Panc1 (cell line): ENCODE data around the gene DPAGT1.

Experiments used
- TF ChIP-seq, protein P1 (sequence below): fragments of 450-650 bp; IDR thresholded peaks from 2 replicates; pipeline ENCODE4 v1.5.1; 2017; ENCODE audit warnings: mild to moderate bottlenecking
- TF ChIP-seq, protein P2 (sequence below), 2 experiments: IDR thresholded peaks; 2 replicates each; pipeline ENCODE4 v1.6.1; 2011 to 2012; ENCODE audit warnings: low read depth in 2 of 2, control low read depth in 1 of 2, low read length in 1 of 2, mild to moderate bottlenecking in 1 of 2, moderate library complexity in 1 of 2; ENCODE audit not compliant: insufficient read depth in 1 of 2

DNA sequence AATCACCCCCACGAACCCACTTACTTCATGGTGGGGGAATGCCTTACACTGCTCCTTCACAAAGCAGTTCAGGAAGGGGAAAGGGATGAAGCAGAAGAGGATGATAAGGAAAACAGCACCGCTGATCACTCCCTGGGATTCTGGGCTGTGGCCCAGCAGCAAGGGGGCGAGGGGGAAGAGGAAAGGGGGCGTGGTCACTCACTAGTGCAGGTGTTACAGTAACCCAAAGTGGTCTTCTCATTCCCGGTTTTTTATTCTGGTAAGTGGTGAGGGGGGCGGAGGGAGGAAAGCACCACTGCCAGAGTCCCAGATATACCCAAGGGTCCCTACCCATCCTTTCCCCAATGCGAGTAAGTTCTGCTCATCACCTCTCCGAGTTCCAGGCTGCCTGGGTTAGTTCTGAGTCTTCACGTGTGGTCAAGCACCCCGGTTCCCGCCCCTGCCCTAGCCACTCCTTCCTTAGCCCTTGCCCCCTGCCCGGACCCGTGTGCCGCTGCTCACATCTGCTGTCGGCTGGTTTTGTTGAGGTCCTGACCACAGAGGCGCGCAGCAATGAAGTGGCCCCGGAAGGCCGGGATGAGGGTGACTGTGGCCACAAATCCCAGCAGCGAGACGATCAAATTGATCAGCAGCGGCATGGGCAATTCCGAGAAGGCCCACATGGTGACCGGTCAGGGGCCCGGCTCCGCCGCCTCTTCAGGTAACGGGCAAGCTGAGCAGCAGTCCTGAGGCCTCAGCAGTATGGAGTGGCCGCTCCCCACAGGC, 477 bp downstream of the DPAGT1 start:
- TF ChIP-seq, protein P1, sequence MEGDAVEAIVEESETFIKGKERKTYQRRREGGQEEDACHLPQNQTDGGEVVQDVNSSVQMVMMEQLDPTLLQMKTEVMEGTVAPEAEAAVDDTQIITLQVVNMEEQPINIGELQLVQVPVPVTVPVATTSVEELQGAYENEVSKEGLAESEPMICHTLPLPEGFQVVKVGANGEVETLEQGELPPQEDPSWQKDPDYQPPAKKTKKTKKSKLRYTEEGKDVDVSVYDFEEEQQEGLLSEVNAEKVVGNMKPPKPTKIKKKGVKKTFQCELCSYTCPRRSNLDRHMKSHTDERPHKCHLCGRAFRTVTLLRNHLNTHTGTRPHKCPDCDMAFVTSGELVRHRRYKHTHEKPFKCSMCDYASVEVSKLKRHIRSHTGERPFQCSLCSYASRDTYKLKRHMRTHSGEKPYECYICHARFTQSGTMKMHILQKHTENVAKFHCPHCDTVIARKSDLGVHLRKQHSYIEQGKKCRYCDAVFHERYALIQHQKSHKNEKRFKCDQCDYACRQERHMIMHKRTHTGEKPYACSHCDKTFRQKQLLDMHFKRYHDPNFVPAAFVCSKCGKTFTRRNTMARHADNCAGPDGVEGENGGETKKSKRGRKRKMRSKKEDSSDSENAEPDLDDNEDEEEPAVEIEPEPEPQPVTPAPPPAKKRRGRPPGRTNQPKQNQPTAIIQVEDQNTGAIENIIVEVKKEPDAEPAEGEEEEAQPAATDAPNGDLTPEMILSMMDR, result no peak
- TF ChIP-seq, protein P2, sequence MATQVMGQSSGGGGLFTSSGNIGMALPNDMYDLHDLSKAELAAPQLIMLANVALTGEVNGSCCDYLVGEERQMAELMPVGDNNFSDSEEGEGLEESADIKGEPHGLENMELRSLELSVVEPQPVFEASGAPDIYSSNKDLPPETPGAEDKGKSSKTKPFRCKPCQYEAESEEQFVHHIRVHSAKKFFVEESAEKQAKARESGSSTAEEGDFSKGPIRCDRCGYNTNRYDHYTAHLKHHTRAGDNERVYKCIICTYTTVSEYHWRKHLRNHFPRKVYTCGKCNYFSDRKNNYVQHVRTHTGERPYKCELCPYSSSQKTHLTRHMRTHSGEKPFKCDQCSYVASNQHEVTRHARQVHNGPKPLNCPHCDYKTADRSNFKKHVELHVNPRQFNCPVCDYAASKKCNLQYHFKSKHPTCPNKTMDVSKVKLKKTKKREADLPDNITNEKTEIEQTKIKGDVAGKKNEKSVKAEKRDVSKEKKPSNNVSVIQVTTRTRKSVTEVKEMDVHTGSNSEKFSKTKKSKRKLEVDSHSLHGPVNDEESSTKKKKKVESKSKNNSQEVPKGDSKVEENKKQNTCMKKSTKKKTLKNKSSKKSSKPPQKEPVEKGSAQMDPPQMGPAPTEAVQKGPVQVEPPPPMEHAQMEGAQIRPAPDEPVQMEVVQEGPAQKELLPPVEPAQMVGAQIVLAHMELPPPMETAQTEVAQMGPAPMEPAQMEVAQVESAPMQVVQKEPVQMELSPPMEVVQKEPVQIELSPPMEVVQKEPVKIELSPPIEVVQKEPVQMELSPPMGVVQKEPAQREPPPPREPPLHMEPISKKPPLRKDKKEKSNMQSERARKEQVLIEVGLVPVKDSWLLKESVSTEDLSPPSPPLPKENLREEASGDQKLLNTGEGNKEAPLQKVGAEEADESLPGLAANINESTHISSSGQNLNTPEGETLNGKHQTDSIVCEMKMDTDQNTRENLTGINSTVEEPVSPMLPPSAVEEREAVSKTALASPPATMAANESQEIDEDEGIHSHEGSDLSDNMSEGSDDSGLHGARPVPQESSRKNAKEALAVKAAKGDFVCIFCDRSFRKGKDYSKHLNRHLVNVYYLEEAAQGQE (IDR thresholded peaks at IDR 0.05; ENCODE audit: insufficient read depth in 1 of 2, low read depth in 2 of 2, low read length in 1 of 2), result no peak
